K562 (cell line): Measurements from ENCODE around the gene CAMK1D.

ENCODE experiments used
- E2F5 ChIP-seq: sonication (generic); formaldehyde crosslinking; IDR thresholded peaks from 2 replicates; pipeline ENCODE4 v1.8.0; 2022; ENCODE audit warnings: mild to moderate bottlenecking, missing genetic modification reagents
- EZH2 ChIP-seq: IDR thresholded peaks from 2 replicates; pipeline ENCODE4 v1.6.1; 2012; ENCODE audit warnings: low read depth, mild to moderate bottlenecking, inconsistent platforms, low read length, borderline replicate concordance
- FOXP1 ChIP-seq: sonication (generic); formaldehyde crosslinking; IDR thresholded peaks from 2 replicates; pipeline ENCODE4 v1.8.0; 2022; ENCODE audit warnings: mild to moderate bottlenecking, missing genetic modification reagents
- TF ChIP-seq, protein P1 (sequence below): fragments of 250-450 bp; sonication (Bioruptor Pico); IDR thresholded peaks from 2 replicates; pipeline ENCODE4 v1.9.0; 2021; ENCODE audit warnings: mild to moderate bottlenecking, inconsistent platforms
- TF ChIP-seq, protein P2 (sequence below): sonication (generic); formaldehyde crosslinking; IDR thresholded peaks from 2 replicates; pipeline ENCODE4 v1.9.0; 2022; ENCODE audit warnings: mild to moderate bottlenecking, missing genetic modification reagents

DNA sequence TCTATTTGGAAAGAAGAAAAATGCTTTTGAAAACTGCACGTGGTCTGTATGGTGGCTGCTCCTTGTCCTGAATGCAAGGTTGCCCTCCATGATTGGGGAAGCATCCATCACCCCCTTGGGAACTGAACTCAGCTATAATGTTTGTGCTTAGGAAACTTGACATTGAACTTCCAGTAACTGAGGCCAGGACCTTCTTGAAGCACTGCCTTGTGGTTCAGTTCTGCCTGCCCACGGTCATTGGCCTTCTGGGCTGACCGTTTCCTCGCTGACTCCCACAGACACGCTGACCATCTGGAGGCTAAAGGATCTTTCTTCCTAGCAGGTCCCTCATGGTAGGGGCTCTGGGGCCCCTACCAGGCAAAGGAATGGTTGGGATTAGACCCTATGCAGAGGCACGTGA is 247.8 kb downstream of the CAMK1D start:
- TF ChIP-seq, protein P1, sequence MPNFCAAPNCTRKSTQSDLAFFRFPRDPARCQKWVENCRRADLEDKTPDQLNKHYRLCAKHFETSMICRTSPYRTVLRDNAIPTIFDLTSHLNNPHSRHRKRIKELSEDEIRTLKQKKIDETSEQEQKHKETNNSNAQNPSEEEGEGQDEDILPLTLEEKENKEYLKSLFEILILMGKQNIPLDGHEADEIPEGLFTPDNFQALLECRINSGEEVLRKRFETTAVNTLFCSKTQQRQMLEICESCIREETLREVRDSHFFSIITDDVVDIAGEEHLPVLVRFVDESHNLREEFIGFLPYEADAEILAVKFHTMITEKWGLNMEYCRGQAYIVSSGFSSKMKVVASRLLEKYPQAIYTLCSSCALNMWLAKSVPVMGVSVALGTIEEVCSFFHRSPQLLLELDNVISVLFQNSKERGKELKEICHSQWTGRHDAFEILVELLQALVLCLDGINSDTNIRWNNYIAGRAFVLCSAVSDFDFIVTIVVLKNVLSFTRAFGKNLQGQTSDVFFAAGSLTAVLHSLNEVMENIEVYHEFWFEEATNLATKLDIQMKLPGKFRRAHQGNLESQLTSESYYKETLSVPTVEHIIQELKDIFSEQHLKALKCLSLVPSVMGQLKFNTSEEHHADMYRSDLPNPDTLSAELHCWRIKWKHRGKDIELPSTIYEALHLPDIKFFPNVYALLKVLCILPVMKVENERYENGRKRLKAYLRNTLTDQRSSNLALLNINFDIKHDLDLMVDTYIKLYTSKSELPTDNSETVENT, result no peak
- no peak for TF ChIP-seq FOXP1 (CRISPR knock-in tag)
- no peak for TF ChIP-seq E2F5 (CRISPR knock-in tag)
- TF ChIP-seq, protein P2, sequence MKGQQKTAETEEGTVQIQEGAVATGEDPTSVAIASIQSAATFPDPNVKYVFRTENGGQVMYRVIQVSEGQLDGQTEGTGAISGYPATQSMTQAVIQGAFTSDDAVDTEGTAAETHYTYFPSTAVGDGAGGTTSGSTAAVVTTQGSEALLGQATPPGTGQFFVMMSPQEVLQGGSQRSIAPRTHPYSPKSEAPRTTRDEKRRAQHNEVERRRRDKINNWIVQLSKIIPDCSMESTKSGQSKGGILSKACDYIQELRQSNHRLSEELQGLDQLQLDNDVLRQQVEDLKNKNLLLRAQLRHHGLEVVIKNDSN (CRISPR knock-in tag), result no peak
- no peak for TF ChIP-seq EZH2
